Right lobe of liver (tissue), 4 donors: Measurements from ENCODE around the gene RPP21.

ENCODE experiments used
- POLR2A ChIP-seq: fragments of 450-650 bp; IDR thresholded peaks from one replicate; pipeline ENCODE4 v1.6.1; 2017; ENCODE audit warnings: antibody characterized with exemption, mild to moderate bottlenecking
- TF ChIP-seq, protein P1 (sequence below), 4 donors: fragments of 200-600 bp in 3 of 4; fragments of 450-650 bp in 1 of 4; IDR thresholded peaks; one replicate each; pipeline versions ENCODE4 v1.5.1 to v1.8.0; 2016 to 2022; ENCODE audit warnings: antibody characterized with exemption in 4 of 4, mild to moderate bottlenecking in 2 of 4
- donor health status: DM: no; HTN: no; CAD: no.
- donor health status: DM: no; HTN: no; CAD: no.
- donor health status: DM: no; HTN: yes; CAD: no.

DNA sequence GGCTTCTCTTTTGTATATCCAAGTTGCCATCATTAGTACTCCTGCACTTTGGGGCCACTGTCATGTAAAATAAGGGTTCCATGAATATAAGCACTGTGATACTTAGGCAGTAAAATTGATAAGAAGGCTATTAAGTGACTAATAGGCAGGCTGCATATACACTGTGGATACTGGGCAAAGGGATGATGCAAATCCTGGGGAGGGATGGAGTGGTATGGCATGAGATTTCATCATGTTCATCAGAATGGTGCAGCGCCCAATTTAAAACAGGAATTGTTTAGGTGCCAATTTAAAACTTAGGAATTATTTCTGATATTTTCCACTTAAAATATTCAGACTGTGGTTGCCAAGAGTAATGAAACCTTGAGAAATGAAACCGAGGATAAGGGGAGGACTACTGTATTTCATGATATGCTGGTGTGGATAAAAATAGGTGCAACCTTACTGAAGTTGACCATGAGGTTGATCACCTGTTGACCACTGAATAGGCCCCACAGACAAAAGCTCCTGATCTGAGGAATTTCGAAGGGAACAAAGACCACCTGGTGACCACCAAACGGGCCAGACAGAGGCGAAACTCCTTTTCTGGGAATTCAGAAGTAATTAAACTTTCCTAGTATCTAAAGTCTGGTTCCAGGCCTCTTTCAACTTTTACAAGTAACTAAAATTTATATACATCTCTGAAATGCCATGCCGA lies 23.1 kb upstream of the RPP21 start:
- no peak for TF ChIP-seq POLR2A
- TF ChIP-seq, protein P1, sequence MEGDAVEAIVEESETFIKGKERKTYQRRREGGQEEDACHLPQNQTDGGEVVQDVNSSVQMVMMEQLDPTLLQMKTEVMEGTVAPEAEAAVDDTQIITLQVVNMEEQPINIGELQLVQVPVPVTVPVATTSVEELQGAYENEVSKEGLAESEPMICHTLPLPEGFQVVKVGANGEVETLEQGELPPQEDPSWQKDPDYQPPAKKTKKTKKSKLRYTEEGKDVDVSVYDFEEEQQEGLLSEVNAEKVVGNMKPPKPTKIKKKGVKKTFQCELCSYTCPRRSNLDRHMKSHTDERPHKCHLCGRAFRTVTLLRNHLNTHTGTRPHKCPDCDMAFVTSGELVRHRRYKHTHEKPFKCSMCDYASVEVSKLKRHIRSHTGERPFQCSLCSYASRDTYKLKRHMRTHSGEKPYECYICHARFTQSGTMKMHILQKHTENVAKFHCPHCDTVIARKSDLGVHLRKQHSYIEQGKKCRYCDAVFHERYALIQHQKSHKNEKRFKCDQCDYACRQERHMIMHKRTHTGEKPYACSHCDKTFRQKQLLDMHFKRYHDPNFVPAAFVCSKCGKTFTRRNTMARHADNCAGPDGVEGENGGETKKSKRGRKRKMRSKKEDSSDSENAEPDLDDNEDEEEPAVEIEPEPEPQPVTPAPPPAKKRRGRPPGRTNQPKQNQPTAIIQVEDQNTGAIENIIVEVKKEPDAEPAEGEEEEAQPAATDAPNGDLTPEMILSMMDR (IDR thresholded peaks at IDR 0.05): no peak
